Panc1 (cell line): Measurements from ENCODE around the gene C11orf58. TPM values are rescaled to one million over a fixed set of nuclear protein-coding genes. Genes with fewer than 3 reads are reported as not detected.

Experiments used
- ATAC-seq: fragments of 200-7000 bp; cut with Tn5 transposase; 2 replicates; pipeline ENCODE4 v1.9.1; 2020; ENCODE audit warnings: mild to moderate bottlenecking, moderate library complexity
- BruUV-seq: library from RNA; stranded (reverse); fragments of 400-500 nt; replicated peaks from 2 replicates; lab custom pipeline; 2021; lab: Mats Ljungman, UMichigan
- CTCF ChIA-PET: fragments of 300-600 bp; sonication (Branson Sonifier 250); formaldehyde crosslinking; loops from one replicate; lab custom pipeline; 2022; ENCODE audit warnings: antibody characterized with exemption; lab: Charles Lee
- POLR2A ChIA-PET: fragments of 300-600 bp; sonication (Branson Sonifier 250); formaldehyde crosslinking; loops from one replicate; lab custom pipeline; 2022; ENCODE audit warnings: antibody characterized with exemption; lab: Charles Lee
- DNase-seq: peaks from one replicate; pipeline ENCODE4 v3.0.0-alpha.2; 2010; ENCODE audit warnings: low read depth, low spot score
- H3K27ac ChIP-seq: 2 replicates; pipeline ENCODE4 v1.5.1; 2011; ENCODE audit warnings: mild to moderate bottlenecking, low read length, inconsistent platforms
- H3K27me3 ChIP-seq: fragments of 200-500 bp; sonication (Bioruptor generic); 2 replicates; pipeline ENCODE4 v1.6.0; 2014; ENCODE audit warnings: low read length, inconsistent platforms; ENCODE audit not compliant: control insufficient read depth, insufficient read depth
- H3K36me3 ChIP-seq: fragments of 200-500 bp; sonication (Bioruptor generic); 2 replicates; pipeline ENCODE4 v1.5.1; 2014; ENCODE audit warnings: inconsistent platforms, mild to moderate bottlenecking, low read length, moderate library complexity; ENCODE audit not compliant: control insufficient read depth, insufficient read depth
- H3K4me1 ChIP-seq: 2 replicates; pipeline ENCODE4 v1.5.1; 2011; ENCODE audit warnings: inconsistent platforms, mild to moderate bottlenecking, low read length, moderate library complexity; ENCODE audit not compliant: control insufficient read depth, insufficient read depth
- H3K4me3 ChIP-seq, 2 experiments: 2 replicates each; pipeline ENCODE4 v1.5.1; 2011 to 2012; ENCODE audit warnings: low read depth in 2 of 2, low read length in 2 of 2, mild to moderate bottlenecking in 2 of 2, inconsistent platforms in 1 of 2, moderate library complexity in 1 of 2
- H3K9me3 ChIP-seq: fragments of 200-500 bp; sonication (Bioruptor generic); 2 replicates; pipeline ENCODE4 v1.5.1; 2014; ENCODE audit warnings: low read depth, mild to moderate bottlenecking, inconsistent platforms, low read length, moderate library complexity; ENCODE audit not compliant: control insufficient read depth, insufficient read depth
- CTCF ChIP-seq: fragments of 450-650 bp; IDR thresholded peaks from 2 replicates; pipeline ENCODE4 v1.5.1; 2017; ENCODE audit warnings: mild to moderate bottlenecking
- POLR2AphosphoS5 ChIP-seq: IDR thresholded peaks from 2 replicates; pipeline ENCODE4 v1.6.1; 2012; ENCODE audit warnings: mild to moderate bottlenecking, low read depth, low read length, moderate library complexity
- REST ChIP-seq, 2 experiments: IDR thresholded peaks; 2 replicates each; pipeline ENCODE4 v1.6.1; 2011 to 2012; ENCODE audit warnings: low read depth in 2 of 2, control low read depth in 1 of 2, low read length in 1 of 2, mild to moderate bottlenecking in 1 of 2, moderate library complexity in 1 of 2; ENCODE audit not compliant: insufficient read depth in 1 of 2
- SIN3A ChIP-seq: IDR thresholded peaks from 2 replicates; pipeline ENCODE4 v1.6.1; 2012; ENCODE audit warnings: low read depth, mild to moderate bottlenecking, low read length, moderate library complexity, borderline replicate concordance; ENCODE audit not compliant: insufficient read depth
- TCF7L2 ChIP-seq: IDR thresholded peaks from 2 replicates; pipeline ENCODE4 v1.6.1; 2011; ENCODE audit warnings: mild to moderate bottlenecking, low read depth, low read length, inconsistent platforms
- in situ Hi-C: cut with HindIII; loops from 2 replicates; pipeline ENCODE4 v1.10.0; 2016; ENCODE audit warnings: low sequenced_read_pairs, low pct_unique_long_range_greater_than_20kb
- intact Hi-C: fragments of 100-400 bp; cut with micrococcal nuclease; formaldehyde crosslinking; loops from one replicate; pipeline ENCODE4 v1.10.0; 2022; ENCODE audit not compliant: unreplicated experiment
- total RNA-seq: library from RNA; stranded (reverse); gene quantifications from one replicate; pipeline ENCODE4 v1.2.1, GENCODE V29; 2021; ENCODE audit not compliant: unreplicated experiment

C11orf58 gene
- total RNA-seq, 1 experiment from 2014 or later, result 97.6 TPM

GRCh38 chr11:16759857-16760508, 21.5 kb downstream of the C11orf58 start:
- H3K4me3 ChIP-seq, result no peak overlapping the region
- TF ChIP-seq CTCF, result no peak
- TF ChIP-seq REST (IDR thresholded peaks at IDR 0.05; ENCODE audit: insufficient read depth in 1 of 2, low read depth in 2 of 2, low read length in 1 of 2), result no peak
- no peak for TF ChIP-seq TCF7L2
- TF ChIP-seq SIN3A, result no peak
- no peak for TF ChIP-seq POLR2AphosphoS5
- H3K27ac ChIP-seq, result no peak overlapping the region
- ATAC-seq, result no peak
- peaks cover 8% of the 10 kb centered on the region; the same call in 1 of the 2 replicates for H3K36me3 ChIP-seq
- H3K9me3 ChIP-seq, result no peaks in the 10 kb centered on the region
- DNase-seq, result no peak
- BruUV-seq, result no TSS peak
- no peaks in the 10 kb centered on the region for H3K27me3 ChIP-seq
- in situ Hi-C loops, result no loop called here
- no peaks in the 10 kb centered on the region for H3K4me1 ChIP-seq
- ChIA-PET POLR2A (no interaction called here), CTCF (no interaction called here)
- intact Hi-C loops, result no loop called here

GRCh38 chr11:16763746-16764145, 25.3 kb downstream of the C11orf58 start:
- in situ Hi-C loops (no loop called here), intact Hi-C loops (no loop called here)
- BruUV-seq, result no TSS peak
- CTCF ChIA-PET, result no interaction called here
- H3K4me1 ChIP-seq, result no peaks in the 10 kb centered on the region
- POLR2A ChIA-PET, result no interaction called here
- DNase-seq, result no peak
- no peak overlapping the region for H3K27ac ChIP-seq
- peaks cover 7% of the 10 kb centered on the region; the same call in 1 of the 2 replicates for H3K27me3 ChIP-seq
- TF ChIP-seq POLR2AphosphoS5 (no peak), SIN3A (no peak), TCF7L2 (no peak), CTCF (no peak), REST (IDR thresholded peaks at IDR 0.05; ENCODE audit: insufficient read depth in 1 of 2, low read depth in 2 of 2, low read length in 1 of 2) (no peak)
- H3K36me3 ChIP-seq, result no peaks in the 10 kb centered on the region
- H3K4me3 ChIP-seq, result no peak overlapping the region
- no peak for ATAC-seq
- no peaks in the 10 kb centered on the region for H3K9me3 ChIP-seq
